Activated naive CD8-positive, alpha-beta T cell treated with anti-CD3 and anti-CD28 coated beads, Interleukin-2, amount 50 U/mL, for 16 hours (primary cell): Measurements from ENCODE around the gene PSMG4.

Experiments used
- DNase-seq: peaks from one replicate; pipeline ENCODE4 v3.0.0-alpha.2; 2020; ENCODE audit warnings: low read depth, low spot score

Gene PSMG4, protein sequence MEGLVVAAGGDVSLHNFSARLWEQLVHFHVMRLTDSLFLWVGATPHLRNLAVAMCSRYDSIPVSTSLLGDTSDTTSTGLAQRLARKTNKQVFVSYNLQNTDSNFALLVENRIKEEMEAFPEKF

DNA sequence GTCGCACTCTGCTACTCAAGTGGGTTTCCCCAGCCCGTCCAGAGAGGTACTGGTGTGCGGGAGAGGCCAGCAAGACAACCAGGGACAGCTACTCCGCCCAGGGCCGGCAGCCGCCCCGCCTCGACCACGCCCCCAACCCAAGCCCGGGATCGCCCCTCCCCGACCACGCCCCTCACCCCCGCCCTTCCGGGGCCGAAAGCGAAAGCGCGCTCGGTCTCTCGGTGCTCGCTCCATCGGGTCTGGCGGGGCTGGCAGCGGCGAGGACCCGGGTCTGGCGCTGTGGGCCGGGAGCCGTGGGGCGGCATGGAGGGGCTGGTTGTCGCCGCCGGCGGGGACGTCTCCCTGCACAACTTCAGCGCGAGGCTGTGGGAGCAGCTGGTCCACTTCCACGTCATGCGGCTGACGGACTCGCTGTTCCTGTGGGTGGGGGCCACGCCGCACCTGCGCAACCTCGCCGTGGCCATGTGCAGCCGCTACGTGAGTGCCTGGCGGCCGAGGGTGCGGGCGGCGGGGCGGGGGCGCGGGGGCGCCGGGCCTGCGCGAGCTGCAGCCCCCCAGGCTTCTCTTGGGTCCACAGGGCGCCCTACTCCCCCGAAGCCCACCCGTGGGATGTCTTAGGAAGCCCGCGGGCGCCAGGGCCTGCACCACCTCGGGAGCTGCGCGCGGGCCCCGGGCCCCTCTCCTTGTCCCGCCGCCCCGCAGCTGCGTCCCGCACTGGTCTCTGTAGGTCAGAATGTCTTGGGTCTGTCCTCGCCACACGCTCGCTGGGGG, at the start of gene PSMG4:
PSMG4 (plus strand) TSS at position 228 of the 771 bp plus-strand sequence; CDS start at position 304, 76 bp downstream.
- DNase-seq, result peak; percentile 91

DNA sequence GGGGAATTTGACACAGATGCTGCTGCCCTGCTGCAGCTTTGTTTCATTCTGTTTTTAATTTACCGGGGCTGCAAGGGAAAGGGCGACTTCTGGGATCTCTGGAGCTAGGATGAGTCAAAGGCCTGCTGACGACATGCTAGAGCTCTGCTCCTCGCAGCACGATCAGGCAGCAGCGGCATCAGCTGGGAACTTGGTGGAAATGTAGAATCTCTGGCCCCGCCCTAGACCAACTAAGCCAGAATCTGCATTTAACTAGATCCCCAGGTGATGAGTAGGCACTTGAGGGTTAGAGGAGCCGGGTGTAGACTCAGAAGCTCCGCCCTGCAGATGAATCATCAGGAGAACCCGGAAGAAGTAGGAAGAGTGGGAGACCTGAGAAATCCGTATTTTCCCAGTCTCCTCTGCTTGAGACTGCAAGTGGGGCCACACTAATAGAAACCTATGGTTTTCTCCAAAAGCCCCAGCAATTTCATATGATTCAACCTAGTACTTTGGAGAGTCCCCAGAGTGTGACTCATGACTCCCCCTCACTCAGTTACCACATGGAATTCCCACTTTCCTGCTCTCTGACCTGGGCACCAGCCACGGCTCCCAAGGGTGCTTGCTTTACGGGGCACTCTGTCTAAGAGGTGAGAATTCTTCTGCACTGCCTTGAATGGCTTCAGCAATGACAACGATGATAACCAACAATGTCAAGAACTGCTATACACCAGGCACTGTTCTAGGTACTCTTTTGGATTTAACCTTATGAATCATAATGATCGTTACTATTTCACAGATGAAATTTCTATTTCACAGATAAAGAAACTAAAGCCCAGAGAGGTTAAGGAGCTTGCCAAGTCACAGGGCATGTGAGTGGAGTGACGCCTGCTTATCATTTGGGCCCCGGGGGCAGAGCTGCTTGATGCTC, 49.4 kb upstream of the PSMG4 start:
- DNase-seq, result no peak

DNA sequence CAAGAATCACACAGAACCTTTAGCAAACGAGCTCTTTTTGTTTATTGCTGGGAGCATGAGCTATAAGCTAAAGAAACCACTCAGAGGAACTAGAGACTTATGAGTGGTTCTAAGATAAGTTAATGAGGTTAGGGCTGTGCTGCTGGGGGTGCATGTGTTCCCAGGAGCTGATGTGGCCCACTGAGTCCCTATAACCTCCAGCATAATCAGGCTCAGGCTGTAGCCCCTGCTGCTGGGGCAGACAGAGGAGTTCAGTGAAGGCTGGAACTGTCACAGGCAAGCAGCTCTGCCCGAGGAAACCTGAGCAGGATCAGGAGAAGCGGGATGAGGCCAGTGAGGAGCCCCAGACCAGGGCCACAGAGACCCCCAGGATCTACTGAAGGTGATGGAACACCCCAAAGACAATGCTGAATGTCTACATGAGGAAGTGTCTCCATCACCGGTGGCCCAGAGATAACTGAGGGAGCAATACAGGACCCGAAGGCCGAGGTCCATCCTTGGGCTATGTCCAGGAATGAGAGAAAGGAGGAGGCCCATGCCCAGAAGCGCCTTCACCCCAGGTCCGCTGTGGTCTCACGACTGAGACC, 48.6 kb upstream of the PSMG4 start:
- no peak for DNase-seq

DNA sequence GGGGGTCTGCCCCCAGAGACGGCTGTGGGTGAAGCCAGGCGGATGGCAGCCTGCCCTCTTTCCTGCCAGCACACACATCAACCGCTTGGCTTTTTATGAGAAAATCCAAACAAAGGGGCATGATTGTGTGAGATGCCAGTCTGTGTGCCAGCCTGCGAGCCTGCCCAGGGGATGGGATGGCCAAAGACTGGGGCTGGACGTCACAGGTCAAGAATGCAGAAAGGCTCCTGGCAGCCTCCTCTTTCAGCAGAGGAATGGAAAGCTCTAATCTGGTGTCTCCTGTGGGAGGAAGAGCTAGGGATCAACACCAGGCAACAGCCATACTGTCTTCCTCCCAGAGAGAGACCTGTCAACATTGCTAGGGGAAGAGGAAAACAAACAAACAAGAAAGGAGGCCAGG, 47.1 kb upstream of the PSMG4 start:
- no peak for DNase-seq

DNA sequence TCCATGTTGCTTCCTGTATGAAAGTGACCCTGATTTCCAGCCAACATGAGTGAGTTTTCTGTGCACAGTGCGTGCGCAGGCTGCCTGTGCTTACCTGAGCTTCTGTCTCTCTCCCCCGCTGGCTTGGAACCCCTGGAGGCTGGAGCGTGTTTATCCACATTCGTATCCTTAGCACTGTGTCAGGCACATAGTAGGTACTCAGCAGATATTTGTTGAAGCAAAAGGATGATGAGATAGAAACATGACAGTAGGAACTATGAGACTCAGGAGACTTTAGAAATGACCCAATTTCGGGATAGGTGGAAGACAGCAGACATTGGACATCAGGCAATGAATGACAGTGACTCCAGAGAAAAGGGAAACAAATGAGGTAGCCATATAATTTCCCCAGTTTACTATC, 46.5 kb upstream of the PSMG4 start:
- DNase-seq, result no peak

DNA sequence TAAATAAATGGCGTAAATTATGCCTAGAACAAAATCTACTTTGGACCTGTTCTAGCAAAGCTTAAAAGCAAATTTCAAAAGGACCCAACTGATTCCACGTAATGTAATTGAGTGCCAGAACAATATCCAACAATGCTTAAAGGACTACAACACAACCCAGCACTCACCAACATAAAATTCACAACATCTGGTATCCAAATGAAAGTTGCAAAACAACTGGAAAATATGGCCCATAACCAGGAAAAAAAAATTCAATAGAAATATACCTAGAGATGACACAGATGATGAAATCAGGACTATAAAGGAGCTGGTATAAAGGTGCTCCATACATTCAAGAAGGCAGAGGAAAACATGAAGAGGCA, 45.4 kb upstream of the PSMG4 start:
- no peak for DNase-seq

DNA sequence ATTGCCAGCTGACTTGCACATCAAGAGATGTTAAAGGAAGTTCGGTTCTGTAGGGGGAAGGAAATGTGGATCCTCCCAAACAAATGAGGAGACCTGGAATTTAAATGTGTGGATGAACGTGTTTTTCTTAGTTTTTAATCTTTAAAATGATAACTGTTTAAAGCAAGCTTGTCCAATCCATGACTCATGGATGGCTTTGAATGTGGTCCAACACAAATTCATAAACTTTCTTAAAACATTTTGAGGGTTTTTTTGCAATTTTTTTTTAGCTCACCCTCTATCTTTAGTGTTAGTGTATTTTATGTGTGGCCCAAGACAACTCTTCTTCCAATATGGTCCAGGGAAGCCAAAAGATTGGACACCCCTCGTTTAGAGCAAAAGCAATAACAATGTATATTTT, 43.8 kb upstream of the PSMG4 start:
- no peak for DNase-seq

DNA sequence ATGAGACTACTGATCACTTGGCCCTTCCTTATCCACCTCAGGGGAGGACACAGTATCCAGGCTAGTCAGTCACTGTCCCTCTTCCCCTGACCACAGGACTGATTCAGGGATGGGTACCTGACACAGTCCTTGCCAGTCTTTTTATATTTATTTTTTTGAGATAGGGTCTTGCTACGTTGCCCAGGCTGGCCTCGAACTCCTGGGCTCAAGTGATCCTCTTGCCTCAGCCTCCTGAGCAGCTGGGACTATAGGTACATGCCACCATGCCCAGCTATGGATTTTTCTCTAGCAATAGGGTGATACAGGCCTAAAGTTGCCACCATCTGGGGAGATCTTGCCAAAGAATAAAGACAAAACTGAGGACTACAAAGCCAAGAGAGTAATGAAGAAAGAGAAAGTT, 41.5 kb upstream of the PSMG4 start:
- DNase-seq, result no peak

DNA sequence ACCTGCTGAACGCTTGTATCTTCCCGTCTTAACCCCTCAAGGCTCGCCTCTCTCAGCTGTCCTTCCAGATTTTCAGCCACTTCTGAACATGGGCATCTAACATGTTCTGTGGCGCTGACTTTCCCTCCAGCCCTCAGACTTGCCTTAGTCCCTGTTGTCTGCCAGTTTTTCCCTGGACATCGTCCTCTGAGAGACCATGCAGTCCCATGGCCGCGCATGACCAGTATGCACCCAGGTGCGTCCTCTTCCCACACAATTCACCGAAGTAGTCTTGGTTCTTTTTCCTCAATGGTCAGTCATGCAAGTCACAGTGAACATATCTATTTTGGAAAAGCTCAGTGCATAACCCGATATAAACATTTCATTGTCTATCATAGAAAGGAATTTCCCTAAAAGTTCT, 40.5 kb upstream of the PSMG4 start:
- DNase-seq, result no peak

DNA sequence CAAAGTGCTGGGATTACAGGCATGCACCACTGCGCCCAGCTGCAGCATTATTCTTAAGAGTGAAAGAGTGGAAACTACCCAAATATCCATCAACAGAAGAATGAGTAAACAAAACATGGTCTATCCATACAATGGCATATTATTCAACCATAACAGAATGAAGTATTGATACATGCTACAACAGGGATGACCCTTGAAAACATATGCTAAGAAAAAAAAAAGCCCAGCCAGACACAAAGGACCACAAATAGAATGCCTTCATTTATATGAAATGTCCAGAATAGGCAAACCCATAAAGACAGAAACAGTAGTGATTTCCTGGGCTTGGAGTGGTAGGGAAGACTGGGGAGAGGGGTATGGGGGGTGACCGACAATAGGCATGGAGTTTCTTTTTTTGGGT, 38.4 kb upstream of the PSMG4 start:
- no peak for DNase-seq

DNA sequence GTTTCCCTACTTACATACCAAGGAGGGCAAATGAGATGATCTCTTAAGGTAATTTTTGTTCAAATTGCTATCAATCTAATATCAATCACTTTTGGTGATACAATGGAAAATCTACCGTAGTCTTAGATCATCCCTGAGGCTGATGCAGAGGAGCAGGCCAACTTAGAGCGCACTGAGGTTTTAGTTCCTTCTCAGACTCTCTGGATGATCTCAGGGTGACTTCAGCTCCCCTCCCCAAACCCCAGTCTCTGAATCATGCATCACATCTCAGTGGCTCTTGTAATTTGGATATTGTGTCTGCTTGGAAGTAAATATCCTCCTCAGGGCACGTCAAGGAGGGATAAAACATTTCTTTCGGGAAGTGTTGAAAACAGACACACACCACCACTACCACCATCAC, 37.2 kb upstream of the PSMG4 start:
- no peak for DNase-seq

DNA sequence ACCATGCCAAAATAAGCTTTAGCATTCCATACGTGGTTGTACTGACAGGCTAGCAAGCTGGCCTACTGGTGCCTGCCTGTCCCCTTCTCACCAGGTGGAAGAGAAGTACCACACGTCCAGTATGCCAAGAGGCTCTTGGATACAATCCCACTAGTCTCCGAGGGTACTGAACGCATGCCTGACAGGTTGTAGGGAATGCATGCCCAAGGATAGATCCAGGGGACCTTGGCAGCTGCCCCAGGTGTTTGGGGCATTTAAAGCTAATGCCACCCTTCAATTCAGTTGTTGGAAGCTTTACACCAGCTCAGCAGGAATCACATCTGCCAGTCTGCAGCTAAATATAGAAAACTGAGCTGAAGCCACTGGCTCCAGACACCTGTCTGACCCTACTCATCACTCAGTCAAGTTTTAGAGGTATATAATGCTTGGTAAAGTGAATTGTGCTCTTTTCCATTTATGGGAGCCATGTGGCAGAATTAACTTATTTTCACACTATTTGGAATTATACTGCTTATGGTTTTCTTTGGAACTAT, 36.2 kb upstream of the PSMG4 start:
- DNase-seq, result no peak

DNA sequence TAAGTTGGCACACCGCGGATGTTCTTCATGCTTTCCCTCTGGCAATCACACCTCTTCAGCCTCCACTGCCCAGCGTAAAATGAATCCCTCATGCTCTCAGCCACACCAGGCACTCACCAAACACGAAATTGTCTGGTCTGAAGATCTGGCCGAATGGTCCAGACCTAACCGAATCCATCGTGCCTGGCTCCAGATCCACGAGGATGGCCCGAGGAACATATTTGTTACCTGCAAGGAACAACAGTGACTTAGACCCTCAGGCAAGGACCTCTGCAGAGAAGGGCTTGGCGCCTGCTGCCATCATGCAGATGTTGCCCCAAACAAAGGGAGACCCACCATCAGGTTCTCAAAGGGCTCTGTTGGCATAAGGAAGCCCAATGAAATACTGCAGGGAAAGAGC, 32.7 kb upstream of the PSMG4 start:
- DNase-seq, result no peak

DNA sequence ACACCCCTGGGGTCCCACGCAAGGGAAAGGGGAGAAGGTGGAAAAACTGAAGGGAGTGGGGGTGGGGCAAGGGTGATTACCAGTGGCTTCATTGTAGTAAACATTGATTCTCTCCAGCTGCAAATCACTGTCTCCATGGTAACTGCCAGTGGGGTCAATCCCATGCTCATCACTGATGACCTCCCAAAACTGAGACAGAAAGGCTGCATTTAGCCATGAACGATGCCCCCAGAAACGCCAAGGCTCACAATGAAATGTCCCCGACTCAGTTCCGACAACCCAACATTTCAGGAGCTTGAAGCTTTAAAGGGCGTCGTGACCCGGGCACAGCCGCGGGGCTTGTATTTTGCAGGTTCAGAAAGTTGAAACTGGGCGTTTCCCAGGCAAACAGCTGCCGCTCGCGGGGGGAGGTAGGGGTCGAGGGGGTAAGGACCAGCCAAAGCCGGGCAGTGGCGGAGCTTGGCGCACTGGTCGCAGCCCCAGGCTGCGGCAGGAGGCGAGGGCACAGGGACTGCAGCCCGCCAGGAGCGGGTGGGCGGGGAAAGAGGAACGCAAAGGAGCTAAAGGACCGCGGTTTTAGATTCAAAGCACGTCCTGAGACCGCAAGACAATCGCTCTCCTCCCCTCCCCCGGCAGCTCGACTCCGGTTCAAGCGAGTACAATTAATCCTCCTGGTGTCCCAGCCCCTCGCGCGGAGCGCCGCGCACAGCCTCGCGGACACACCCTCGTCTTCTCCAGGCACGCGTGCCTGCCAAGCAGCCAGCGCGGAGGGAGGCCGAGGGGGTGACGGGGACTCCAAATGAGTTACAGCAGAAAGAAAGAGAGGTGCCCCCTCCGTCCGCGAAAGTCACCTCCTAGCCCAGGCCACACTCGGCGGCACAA, 32.0 kb upstream of the PSMG4 start:
- no peak for DNase-seq

DNA sequence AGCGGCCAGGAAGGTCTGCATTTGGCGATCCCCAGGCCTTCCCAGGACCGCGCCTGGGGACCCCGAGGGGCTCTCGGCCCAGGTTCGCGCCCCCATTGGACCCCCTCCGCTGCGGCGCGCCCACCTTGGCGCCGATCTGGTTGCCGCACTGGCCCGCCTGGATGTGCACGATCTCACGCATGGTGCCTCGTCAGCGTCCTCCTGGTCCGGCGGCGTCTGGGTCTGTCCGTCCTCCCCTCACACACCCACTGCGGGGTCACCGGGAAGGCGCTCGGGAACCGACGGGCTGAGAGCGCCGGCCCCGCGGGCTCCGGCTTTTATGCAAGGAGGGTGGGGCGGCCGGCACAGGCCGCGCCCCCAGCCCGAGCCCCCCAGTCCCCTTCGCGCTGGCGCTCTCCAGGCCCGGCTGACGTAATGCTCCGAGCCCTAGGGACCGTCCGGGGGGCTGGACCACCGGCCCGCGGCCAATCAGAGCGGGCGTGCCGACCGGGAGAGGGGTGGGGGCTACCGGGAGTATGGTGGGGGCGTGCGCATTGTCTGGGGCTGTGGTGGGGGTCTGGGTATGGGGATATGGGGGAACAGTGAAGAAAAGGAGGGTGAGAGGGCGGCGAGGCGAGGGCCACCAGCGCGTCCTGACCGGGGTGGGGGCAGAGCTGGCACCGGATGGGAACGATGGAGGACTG, 31.2 kb upstream of the PSMG4 start, which contains the start of gene TUBB2B:
TUBB2B (minus strand) TSS at position 291 of the 683 bp plus-strand sequence; CDS start at position 181, 110 bp downstream.
- no peak for DNase-seq

DNA sequence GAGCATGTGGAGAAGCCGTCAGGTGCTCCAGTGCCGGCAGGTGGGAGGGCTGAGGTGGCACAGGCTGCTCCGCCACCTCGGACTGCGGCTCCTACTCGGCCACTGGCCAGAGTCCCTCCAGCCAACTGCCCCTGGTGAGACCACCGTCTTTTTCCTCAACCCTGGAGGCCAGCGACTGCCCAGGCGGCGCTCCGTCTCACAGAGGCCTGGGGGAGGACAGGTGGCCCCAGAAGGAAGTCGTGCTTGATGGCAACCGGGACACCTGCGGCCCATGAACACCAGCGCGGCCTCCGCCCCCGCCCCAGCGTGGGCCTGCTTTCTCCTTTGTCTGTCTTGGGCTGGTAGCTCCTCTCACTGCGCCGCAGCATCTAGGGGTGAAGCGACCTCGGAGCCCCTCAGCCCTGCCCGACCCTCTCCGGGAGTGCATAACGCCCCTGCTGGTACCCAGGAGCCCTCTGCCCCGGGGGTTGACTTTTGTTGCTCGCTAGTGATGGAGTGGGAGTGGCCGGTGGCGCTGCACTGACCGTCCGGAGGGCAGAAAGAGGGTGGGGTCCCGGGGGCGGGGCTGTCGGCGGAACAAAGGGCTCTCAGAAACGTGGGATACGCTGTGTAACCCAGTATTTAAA, 30.6 kb upstream of the PSMG4 start:
- no peak for DNase-seq

DNA sequence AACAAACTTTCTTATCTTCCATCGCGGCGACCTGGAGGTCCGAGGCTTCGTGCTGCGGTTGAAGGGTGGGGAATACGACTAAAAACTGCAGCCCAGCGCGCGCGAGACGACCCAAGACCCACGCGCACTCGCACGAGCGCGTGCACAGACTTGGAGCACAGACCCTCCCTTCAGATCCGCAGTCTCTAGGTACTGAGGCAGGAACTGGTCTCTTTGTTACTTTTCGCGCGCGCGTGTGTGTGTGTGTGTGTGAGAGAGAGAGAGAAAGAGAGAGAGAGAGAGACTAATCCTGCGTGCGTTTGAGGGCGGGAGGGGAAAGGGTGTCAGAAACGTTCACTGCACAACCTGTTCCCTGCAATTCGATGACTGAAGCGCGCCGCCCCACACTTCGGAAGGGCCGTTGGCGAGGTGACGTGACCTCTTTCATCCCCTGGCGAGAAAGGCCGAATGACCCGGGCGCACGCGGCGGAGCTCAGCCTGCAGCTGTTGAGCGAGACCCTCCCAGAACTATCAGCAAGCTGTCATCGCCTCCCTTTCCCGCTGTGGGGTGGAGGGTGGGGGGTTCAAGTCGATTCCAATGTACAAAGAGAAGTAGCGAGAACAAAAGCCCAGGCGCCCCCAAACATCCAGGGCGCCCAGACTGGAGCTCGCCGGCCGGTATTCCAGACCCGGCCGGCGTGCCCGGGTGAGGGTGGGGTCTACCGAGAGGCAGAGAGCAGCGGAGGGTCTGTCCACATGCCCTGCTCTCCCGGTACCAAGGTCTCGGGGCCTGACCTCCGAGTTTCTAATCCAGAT, 29.8 kb upstream of the PSMG4 start:
- DNase-seq, result no peak

DNA sequence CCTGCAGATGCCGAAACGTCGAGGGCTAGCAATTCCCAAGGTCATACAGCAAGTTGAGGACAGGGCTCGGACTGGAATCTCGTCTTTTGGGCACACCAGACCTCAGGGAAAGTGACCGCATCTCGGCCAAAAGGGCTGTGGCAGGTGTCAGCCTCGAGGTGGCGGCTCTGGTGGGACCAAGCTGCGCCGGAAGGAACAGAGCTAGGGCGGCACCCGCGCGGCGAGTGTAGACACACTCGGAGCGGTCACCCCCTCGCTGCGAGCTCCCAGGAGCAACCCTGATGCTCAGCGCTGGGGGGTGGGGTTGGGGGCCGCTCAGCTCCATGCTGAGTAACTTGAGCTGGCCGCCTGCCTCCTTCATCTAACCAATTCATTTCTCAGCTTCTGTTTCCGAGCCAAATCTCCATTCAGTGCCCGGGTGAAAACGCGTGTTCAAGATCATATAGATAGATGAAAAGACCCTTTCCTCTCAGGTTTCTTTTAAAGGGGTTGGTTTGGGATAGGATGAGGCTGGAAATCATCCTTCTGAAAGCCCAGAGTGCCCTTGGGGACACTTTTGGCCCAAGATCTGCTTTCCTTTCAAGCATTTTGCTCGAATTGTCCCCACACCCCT, 29.1 kb upstream of the PSMG4 start:
- no peak for DNase-seq
